ENCODE measurements around the gene TRAPPC2L. TPM values are rescaled to one million over a fixed set of nuclear protein-coding genes. Genes with fewer than 3 reads are reported as not detected.
A peak's percentile ranks its signal among the peaks of the same experiment; 100 is the strongest.

Gene TRAPPC2L
- total and polyA plus RNA-seq, 2 of the 13 experiments (the other 11 are each of a cell fraction or from before 2014, with no cell fraction given): 96.3 to 107 TPM

DNA sequence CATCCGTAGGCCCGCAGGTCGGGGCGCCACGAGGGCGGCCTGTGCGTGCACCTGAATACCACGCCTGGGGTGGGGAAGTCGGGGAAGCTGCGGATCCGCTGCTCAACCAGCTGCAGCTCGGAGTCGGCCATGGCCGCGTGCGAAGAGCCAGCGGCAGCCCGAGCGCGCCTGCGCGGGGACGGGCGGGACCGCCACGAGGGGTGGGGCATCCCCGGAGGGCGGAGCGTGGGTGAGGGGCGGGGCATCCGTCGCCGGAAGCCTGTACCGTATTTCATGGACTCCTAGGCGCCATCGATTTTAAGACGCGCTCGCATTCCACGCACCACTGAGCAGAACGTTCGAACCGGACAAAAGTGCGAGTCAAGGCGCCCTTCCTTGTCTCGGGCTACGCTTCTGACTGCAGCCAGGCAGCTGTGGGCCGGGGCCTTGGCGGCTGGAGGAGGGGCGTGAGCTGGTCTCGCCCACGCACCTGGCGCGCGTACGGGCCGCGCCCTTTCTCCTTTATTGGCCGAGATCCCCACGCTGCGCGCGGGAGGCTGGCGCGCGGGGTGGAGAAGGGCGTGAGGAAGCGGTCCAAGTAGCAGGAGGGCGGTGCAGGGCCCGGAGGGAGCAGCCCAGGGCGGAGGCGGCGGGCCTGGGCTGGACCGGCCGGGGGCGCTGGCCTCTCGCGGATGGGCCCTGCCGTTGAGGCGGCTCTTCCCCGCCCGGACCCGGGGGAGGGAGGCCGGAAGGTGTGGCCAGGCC, 45.0 kb upstream of the TRAPPC2L start, which contains the start of gene APRT (continued):
- TF ChIP-seq SOX13 (IDR thresholded peaks at IDR 0.05) (no peak), SOX13 (CRISPR knock-in tag; conservative IDR thresholded peaks at IDR 0.05 in 1 of 2, IDR thresholded peaks at IDR 0.05 in 1 of 2) (peak in 1 of 2 experiments; percentile 28; a peak in 1 of 4 replicates), ZNF678 (CRISPR knock-in tag; IDR thresholded peaks at IDR 0.05) (peak; percentile 96), ZFP37 (CRISPR knock-in tag; IDR thresholded peaks at IDR 0.05; ENCODE audit: borderline replicate concordance) (no peak), ZNF773 (CRISPR knock-in tag; IDR thresholded peaks at IDR 0.05; ENCODE audit: borderline replicate concordance) (no peak), TCF7L2 (IDR thresholded peaks at IDR 0.05; ENCODE audit: low read depth, low read length) (no peak), ZNF383 (CRISPR knock-in tag; IDR thresholded peaks at IDR 0.05; ENCODE audit: borderline replicate concordance) (peak; percentile 98), CEBPG (CRISPR knock-in tag; IDR thresholded peaks at IDR 0.05) (no peak), FOXK2 (IDR thresholded peaks at IDR 0.05) (no peak), SIN3A (IDR thresholded peaks at IDR 0.05; ENCODE audit: borderline replicate concordance, low read depth, low read length) (peak; percentile 53; the same call in 1 of the 2 replicates), ZNF570 (CRISPR knock-in tag; IDR thresholded peaks at IDR 0.05; ENCODE audit: borderline replicate concordance) (no peak), GZF1 (CRISPR knock-in tag; IDR thresholded peaks at IDR 0.05) (peak; percentile 99), ZNF256 (CRISPR knock-in tag; conservative IDR thresholded peaks at IDR 0.05) (no peak; the same call in 1 of the 2 replicates), EED (CRISPR knock-in tag; IDR thresholded peaks at IDR 0.05) (peak; percentile 73), RFX1 (IDR thresholded peaks at IDR 0.05) (no peak), ESRRA (CRISPR knock-in tag; IDR thresholded peaks at IDR 0.05; ENCODE audit: low read depth) (peak; percentile 36), KDM6A (CRISPR knock-in tag; IDR thresholded peaks at IDR 0.05; ENCODE audit: low read depth) (no peak), ZIK1 (CRISPR knock-in tag; IDR thresholded peaks at IDR 0.05; ENCODE audit: borderline replicate concordance, low read depth) (no peak; the same call in 1 of the 2 replicates), ZNF326 (CRISPR knock-in tag; IDR thresholded peaks at IDR 0.05; ENCODE audit: borderline replicate concordance) (no peak), SIX4 (CRISPR knock-in tag; IDR thresholded peaks at IDR 0.05) (peak; percentile 35; the same call in 1 of the 2 replicates), SKI (IDR thresholded peaks at IDR 0.05; ENCODE audit: partially characterized antibody) (no peak), EZH2 (conservative IDR thresholded peaks at IDR 0.05; ENCODE audit: low read depth, low read length) (no peak), NBN (conservative IDR thresholded peaks at IDR 0.05) (no peak), ZNF572 (CRISPR knock-in tag; IDR thresholded peaks at IDR 0.05) (no peak), RBM22 (optimal IDR thresholded peaks at IDR 0.05; ENCODE audit: low read length) (no peak)
- TF ChIP-seq, protein P1, sequence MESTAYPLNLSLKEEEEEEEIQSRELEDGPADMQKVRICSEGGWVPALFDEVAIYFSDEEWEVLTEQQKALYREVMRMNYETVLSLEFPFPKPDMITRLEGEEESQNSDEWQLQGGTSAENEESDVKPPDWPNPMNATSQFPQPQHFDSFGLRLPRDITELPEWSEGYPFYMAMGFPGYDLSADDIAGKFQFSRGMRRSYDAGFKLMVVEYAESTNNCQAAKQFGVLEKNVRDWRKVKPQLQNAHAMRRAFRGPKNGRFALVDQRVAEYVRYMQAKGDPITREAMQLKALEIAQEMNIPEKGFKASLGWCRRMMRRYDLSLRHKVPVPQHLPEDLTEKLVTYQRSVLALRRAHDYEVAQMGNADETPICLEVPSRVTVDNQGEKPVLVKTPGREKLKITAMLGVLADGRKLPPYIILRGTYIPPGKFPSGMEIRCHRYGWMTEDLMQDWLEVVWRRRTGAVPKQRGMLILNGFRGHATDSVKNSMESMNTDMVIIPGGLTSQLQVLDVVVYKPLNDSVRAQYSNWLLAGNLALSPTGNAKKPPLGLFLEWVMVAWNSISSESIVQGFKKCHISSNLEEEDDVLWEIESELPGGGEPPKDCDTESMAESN (CRISPR knock-in tag; conservative IDR thresholded peaks at IDR 0.05): peak; percentile 100
- TF ChIP-seq, protein P2, sequence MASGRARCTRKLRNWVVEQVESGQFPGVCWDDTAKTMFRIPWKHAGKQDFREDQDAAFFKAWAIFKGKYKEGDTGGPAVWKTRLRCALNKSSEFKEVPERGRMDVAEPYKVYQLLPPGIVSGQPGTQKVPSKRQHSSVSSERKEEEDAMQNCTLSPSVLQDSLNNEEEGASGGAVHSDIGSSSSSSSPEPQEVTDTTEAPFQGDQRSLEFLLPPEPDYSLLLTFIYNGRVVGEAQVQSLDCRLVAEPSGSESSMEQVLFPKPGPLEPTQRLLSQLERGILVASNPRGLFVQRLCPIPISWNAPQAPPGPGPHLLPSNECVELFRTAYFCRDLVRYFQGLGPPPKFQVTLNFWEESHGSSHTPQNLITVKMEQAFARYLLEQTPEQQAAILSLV (CRISPR knock-in tag; IDR thresholded peaks at IDR 0.05; ENCODE audit: borderline replicate concordance): peak; percentile 91; the same call in 1 of the 2 replicates
- TF ChIP-seq, protein P3, sequence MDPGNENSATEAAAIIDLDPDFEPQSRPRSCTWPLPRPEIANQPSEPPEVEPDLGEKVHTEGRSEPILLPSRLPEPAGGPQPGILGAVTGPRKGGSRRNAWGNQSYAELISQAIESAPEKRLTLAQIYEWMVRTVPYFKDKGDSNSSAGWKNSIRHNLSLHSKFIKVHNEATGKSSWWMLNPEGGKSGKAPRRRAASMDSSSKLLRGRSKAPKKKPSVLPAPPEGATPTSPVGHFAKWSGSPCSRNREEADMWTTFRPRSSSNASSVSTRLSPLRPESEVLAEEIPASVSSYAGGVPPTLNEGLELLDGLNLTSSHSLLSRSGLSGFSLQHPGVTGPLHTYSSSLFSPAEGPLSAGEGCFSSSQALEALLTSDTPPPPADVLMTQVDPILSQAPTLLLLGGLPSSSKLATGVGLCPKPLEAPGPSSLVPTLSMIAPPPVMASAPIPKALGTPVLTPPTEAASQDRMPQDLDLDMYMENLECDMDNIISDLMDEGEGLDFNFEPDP (CRISPR knock-in tag; conservative IDR thresholded peaks at IDR 0.05): no peak
- TF ChIP-seq, protein P4, sequence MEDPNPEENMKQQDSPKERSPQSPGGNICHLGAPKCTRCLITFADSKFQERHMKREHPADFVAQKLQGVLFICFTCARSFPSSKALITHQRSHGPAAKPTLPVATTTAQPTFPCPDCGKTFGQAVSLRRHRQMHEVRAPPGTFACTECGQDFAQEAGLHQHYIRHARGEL (CRISPR knock-in tag; IDR thresholded peaks at IDR 0.05): peak; percentile 2

All from HepG2 (cell line).